NCI-H2196 (cell line): ENCODE data around the gene EED.

Experiments
- DNase-seq: peaks from one replicate; lab custom pipeline; 2025; ENCODE audit not compliant: unreplicated experiment; lab: John Stamatoyannopoulos, UW

EED gene, protein sequence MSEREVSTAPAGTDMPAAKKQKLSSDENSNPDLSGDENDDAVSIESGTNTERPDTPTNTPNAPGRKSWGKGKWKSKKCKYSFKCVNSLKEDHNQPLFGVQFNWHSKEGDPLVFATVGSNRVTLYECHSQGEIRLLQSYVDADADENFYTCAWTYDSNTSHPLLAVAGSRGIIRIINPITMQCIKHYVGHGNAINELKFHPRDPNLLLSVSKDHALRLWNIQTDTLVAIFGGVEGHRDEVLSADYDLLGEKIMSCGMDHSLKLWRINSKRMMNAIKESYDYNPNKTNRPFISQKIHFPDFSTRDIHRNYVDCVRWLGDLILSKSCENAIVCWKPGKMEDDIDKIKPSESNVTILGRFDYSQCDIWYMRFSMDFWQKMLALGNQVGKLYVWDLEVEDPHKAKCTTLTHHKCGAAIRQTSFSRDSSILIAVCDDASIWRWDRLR

GRCh38 chr11:86244522-86245368, at the start of gene EED:
TSS of gene EED (plus strand) at chr11:86244753. CDS start at chr11:86245230, 477 bp downstream.
- peak; percentile 94 for DNase-seq

DNA sequence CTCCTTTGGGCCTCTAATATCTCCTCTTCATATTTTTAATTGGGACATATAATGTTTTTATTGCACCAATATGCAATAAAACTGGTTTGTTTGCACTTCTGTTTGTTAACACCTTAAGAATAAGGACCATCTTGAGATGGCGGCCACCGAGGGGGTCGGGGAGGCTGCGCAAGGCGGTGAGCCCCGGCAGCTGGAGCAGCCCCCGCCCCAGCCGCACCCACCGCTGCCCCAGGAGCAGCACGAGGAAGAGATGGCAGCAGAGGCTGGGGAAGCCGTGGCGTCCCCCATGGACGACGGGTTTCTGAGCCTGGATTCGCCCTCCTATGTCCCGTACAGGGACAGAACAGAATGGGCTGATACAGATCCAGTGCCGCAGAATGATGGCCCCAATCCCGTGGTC, 49.6 kb upstream of the EED start:
- no peak for DNase-seq

- DNase-seq: no peak
Observed at GRCh38 chr11:86196085-86196696, 48.4 kb upstream of the EED start.

DNA sequence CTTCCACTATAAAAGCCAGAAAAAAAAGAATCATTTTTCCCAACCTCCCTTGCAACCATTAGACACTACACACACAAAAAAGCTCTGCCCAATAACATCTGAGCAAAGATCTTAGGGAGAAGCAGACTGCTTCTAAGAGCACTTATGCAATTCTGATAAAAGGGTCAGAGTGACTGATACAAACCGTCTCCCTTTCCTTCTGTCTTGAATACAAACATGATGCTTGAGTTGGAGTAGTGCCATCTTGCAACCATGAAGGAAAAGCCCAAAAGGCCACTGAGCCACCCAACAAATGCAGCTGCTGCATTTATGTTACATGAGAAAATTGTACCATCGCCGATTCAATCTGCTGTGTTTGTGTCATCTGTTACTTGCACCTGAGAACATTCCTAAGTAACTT, 47.6 kb upstream of the EED start:
- DNase-seq: no peak

GRCh38 chr11:86197448-86197847, 47.1 kb upstream of the EED start:
- DNase-seq: no peak

GRCh38 chr11:86198139-86198538, 46.4 kb upstream of the EED start:
- no peak for DNase-seq

- DNase-seq: no peak
Observed at GRCh38 chr11:86199354-86199753, 45.2 kb upstream of the EED start.

- DNase-seq: no peak
Observed at GRCh38 chr11:86201371-86201884, 43.1 kb upstream of the EED start.

GRCh38 chr11:86202013-86202336, 42.6 kb upstream of the EED start:
- no peak for DNase-seq

DNA sequence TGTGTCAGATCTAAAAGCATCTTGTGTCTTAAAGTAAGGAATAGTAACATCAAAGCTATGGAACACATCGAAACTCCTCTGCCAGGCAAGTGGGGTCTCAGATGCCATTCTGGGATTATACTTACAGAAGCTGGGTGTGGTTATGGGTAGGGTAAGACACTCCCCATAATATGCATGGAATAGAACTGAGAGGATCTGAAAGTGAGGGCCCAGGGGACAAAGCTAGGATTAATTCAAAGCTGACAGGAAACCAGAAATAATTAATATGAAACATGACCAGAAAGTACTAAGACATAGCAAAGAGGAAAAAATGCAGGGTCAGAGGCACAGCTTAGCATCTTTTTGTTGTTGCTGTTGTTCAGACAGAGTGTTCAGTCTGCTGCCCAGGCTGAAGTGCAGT, 40.2 kb upstream of the EED start:
- DNase-seq: no peak

- DNase-seq: no peak
Observed at GRCh38 chr11:86205421-86206336, 38.9 kb upstream of the EED start.

DNA sequence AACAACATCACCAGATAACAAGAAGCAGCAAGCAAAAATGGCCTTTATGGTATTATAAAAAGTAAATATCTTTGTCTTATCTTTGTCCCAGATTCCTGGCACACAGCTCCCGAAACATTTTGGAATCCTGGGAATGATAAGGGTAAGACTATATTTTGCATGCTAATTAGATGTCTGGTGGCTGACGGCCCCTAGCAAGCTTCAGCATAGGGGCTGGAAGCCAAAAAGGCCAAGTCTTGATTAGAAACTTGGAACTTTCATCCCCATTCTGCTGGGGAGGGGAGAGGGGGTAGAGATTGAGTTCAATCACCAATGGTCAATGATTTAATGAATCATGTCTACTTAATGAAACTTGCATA, 38.2 kb upstream of the EED start:
- DNase-seq: no peak

DNA sequence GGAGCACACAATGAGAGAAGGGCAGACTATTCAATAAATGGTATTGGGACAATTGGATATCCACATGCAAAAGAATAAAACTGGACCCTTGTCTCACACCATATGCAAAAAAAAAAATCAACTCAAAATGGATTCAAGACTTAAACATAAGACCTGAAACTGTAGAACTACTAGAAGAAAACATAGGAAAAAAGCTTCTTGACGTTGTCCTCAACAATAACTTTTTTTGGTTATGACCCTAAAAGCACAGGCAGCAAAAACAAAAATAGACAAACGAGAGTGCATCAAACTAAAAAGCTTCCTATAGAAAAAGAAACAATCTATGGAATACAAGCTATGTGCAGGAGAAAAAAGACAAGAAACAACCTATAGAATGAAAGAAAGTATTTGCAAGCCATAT, 37.1 kb upstream of the EED start:
- no peak for DNase-seq

DNA sequence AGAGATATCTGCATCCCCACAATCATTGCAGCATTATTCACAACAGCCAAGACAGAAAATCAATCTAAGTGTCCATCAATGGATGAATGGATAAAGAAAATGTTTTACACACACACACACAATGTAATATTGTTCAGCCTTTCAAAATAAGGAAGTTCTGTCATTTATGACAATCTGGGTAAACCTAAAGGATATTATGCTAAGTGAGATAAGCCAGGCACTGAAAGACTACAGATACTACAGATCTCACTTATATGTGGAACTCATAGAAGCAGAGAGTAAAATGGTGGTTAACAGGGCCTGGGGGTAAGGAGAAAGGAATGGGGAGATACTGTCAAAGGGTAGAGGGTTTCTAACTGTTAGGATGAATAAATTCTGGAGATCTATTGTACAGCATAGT, 36.0 kb upstream of the EED start:
- DNase-seq: no peak

- no peak for DNase-seq
Observed at GRCh38 chr11:86209806-86210657, 34.5 kb upstream of the EED start.

DNA sequence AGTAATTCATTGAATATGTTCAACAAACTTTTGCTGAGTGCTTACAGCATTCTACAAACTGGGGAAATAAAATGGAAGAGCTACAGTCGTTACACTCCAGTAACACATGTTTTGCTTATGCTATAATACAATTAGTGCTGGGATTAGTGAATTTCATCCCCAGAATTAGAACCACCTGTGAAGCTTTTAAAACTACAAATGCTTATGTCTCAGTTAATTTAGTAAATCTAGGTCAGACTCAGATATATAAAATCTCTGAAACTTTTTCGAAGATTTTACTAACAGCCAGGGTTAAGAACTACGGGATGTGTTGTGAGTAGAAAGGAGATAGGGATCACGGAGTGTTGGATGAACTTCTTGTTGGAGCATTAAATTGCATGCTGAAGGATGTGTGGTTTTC, 33.7 kb upstream of the EED start:
- no peak for DNase-seq

- no peak for DNase-seq
Observed at GRCh38 chr11:86211619-86212018, 32.9 kb upstream of the EED start.

DNA sequence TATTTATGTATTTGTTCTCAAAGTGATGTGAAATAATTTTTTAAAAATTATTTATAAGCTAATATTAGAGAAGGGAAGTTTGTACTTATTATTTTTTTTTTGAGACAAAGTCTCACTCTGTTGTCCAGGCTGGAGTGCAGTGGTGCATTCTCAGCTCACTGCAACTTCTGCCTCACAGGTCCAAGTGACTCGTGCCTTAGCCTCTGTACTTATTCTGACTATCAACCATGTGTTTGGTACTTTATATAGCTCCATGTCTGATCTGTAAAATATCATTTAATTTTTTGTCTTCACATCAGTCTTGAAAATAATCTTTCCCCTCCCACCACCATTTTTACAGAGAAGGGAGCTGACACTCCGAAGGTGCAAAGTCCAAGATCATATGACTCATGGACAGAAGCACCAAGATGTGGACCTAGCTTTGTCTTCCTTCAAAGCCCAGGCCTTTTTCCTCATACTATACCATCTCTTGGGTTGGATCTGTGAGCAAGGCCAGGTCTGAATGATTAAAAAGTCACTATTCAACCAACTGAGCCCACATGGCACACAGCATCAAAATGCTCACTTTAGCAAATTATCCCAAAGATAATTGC, 32.4 kb upstream of the EED start:
- DNase-seq: no peak

DNA sequence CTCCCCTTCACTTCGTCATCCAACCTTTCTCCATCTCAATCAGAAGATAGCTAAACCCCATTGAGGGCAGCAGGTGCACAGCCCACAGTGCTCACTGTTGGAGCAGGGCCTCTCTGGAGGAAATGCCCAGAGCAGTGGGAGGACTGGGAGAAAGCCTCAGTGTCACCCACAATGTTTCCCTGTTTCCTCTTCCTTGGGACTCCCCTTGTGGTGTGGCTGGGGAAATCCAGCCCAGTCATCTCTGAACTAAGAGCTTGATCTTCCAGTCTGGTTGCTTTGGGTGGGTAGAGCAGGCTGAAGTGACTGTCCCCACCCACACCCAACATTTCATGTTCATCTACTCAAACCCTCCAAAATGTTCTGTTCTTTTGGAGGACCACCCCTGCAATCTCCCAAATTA, 29.8 kb upstream of the EED start:
- no peak for DNase-seq
